ENCODE measurements around the gene TFF1.

- TF ChIP-seq POLR2A (IDR thresholded peaks at IDR 0.05; ENCODE audit: low read depth, low read length), result no peak
- TF ChIP-seq CTCF (conservative IDR thresholded peaks at IDR 0.05; ENCODE audit: low read depth, low read length), result no peak
- TF ChIP-seq RCOR1 (IDR thresholded peaks at IDR 0.05; ENCODE audit: insufficient replicate concordance, low read length), result no peak
- TF ChIP-seq NFE2L2 (IDR thresholded peaks at IDR 0.05; ENCODE audit: low read depth, low read length), result no peak
- TF ChIP-seq RAD21 (IDR thresholded peaks at IDR 0.05; ENCODE audit: low read length), result no peak
- no peak for TF ChIP-seq ELK1 (IDR thresholded peaks at IDR 0.05; ENCODE audit: borderline replicate concordance, low read depth, low read length)
- TF ChIP-seq SMC3 (IDR thresholded peaks at IDR 0.05; ENCODE audit: low read depth, low read length), result no peak
These were observed 3.6 kb downstream of the TFF1 start for GRCh38 chr21:42362700-42363099.
